IMR-90 (cell line): ENCODE results near the gene VPS13A. TPM values are rescaled to one million over a fixed set of nuclear protein-coding genes. Genes with fewer than 3 reads are reported as not detected.

Experiments used
- ATAC-seq: fragments of 200-7000 bp; cut with Tn5 transposase; 2 replicates; pipeline ENCODE4 v1.9.1; 2020; ENCODE audit warnings: low read depth, mild to moderate bottlenecking, moderate library complexity
- BruUV-seq: library from RNA; stranded (reverse); fragments of 400-500 nt; replicated peaks from 2 replicates; lab custom pipeline; 2021; lab: Mats Ljungman, UMichigan
- CTCF ChIA-PET: fragments of 300-600 bp; formaldehyde crosslinking; extraction: SDS; loops from one replicate; lab custom pipeline; 2021; ENCODE audit warnings: antibody characterized with exemption; lab: Yijun Ruan, JAX
- POLR2A ChIA-PET: fragments of 300-600 bp; sonication (Branson Sonifier 250); formaldehyde crosslinking; loops from one replicate; lab custom pipeline; 2022; ENCODE audit warnings: antibody characterized with exemption; ENCODE audit not compliant: unreplicated experiment; lab: Charles Lee
- DNase-seq: peaks from one replicate; pipeline ENCODE4 v3.0.0; 2013
- H2AFZ ChIP-seq: replicated peaks from 2 replicates; pipeline ENCODE3; 2013; ENCODE audit warnings: low read length, mild to moderate bottlenecking; ENCODE audit not compliant: poor library complexity
- H2AK5ac ChIP-seq: 2 replicates; pipeline ENCODE4 v1.6.1; 2013; ENCODE audit warnings: low read depth, low read length, inconsistent platforms
- H2AK9ac ChIP-seq: replicated peaks from 2 replicates; pipeline ENCODE3; 2013; ENCODE audit warnings: mild to moderate bottlenecking, low read depth, low read length, moderate library complexity; ENCODE audit not compliant: poor library complexity
- H2BK120ac ChIP-seq: 2 replicates; pipeline ENCODE4 v1.6.1; 2013; ENCODE audit warnings: low read depth, low read length, inconsistent platforms
- H2BK15ac ChIP-seq: 3 replicates; pipeline ENCODE4 v1.6.1; 2013; ENCODE audit warnings: low read depth, low read length, inconsistent platforms
- H2BK20ac ChIP-seq: 2 replicates; pipeline ENCODE4 v1.6.1; 2013; ENCODE audit warnings: low read depth, mild to moderate bottlenecking, inconsistent platforms, low read length, moderate library complexity
- H2BK5ac ChIP-seq: 2 replicates; pipeline ENCODE4 v1.6.1; 2013; ENCODE audit warnings: mild to moderate bottlenecking, low read depth, low read length, inconsistent platforms; ENCODE audit not compliant: poor library complexity, severe bottlenecking
- H3K14ac ChIP-seq: replicated peaks from 2 replicates; pipeline ENCODE4 v1.6.1; 2013; ENCODE audit warnings: low read depth, low read length, inconsistent platforms
- H3K18ac ChIP-seq: 2 replicates; pipeline ENCODE4 v1.6.1; 2013; ENCODE audit warnings: low read depth, low read length, control low read depth
- H3K23ac ChIP-seq: 2 replicates; pipeline ENCODE4 v1.6.1; 2013; ENCODE audit warnings: low read depth, low read length, inconsistent platforms
- H3K27ac ChIP-seq: 2 replicates; pipeline ENCODE4 v1.5.1; 2013; ENCODE audit warnings: mild to moderate bottlenecking, control low read depth, low read length; ENCODE audit not compliant: insufficient read depth
- H3K27me3 ChIP-seq: 2 replicates; pipeline ENCODE4 v1.6.1; 2013; ENCODE audit warnings: low read length; ENCODE audit not compliant: control insufficient read depth, insufficient read depth
- H3K36me3 ChIP-seq: 2 replicates; pipeline ENCODE4 v1.6.1; 2013; ENCODE audit warnings: low read length, mixed read lengths; ENCODE audit not compliant: control insufficient read depth, insufficient read depth
- H3K4ac ChIP-seq: 2 replicates; pipeline ENCODE4 v1.6.1; 2013; ENCODE audit warnings: low read depth, low read length, inconsistent platforms
- H3K4me1 ChIP-seq: 2 replicates; pipeline ENCODE4 v1.6.1; 2013; ENCODE audit warnings: low read length, mixed read lengths; ENCODE audit not compliant: control insufficient read depth, insufficient read depth
- H3K4me2 ChIP-seq: 2 replicates; pipeline ENCODE4 v1.6.1; 2013; ENCODE audit warnings: low read depth, mild to moderate bottlenecking, control low read depth, low read length, moderate library complexity
- H3K4me3 ChIP-seq: 2 replicates; pipeline ENCODE4 v1.5.1; 2013; ENCODE audit warnings: low read depth, mild to moderate bottlenecking, control low read depth, low read length, moderate library complexity; ENCODE audit not compliant: insufficient read depth
- H3K56ac ChIP-seq: 2 replicates; pipeline ENCODE4 v1.6.1; 2013; ENCODE audit warnings: low read length, inconsistent platforms; ENCODE audit not compliant: insufficient read depth; ENCODE audit errors: extremely low read depth
- H3K79me1 ChIP-seq, 2 experiments: 2 replicates each; pipeline ENCODE4 v1.6.1; 2013; ENCODE audit warnings: low read length in 2 of 2, inconsistent platforms in 1 of 2, low read depth in 1 of 2
- H3K9ac ChIP-seq: 2 replicates; pipeline ENCODE4 v1.6.1; 2013; ENCODE audit warnings: low read depth, low read length, control low read depth
- H3K9me1 ChIP-seq: 2 replicates; pipeline ENCODE4 v1.6.1; 2013; ENCODE audit warnings: low read length, inconsistent platforms; ENCODE audit not compliant: insufficient read depth
- H3K9me3 ChIP-seq: 2 replicates; pipeline ENCODE4 v1.6.1; 2013; ENCODE audit warnings: low read length; ENCODE audit not compliant: control insufficient read depth, insufficient read depth
- H4K20me1 ChIP-seq: 2 replicates; pipeline ENCODE4 v1.6.1; 2013; ENCODE audit warnings: low read length, inconsistent platforms; ENCODE audit not compliant: insufficient read depth
- H4K5ac ChIP-seq: 2 replicates; pipeline ENCODE4 v1.6.1; 2013; ENCODE audit warnings: mild to moderate bottlenecking, low read depth, low read length, control low read depth
- H4K8ac ChIP-seq, 2 experiments: 2 replicates each; pipeline ENCODE4 v1.6.1; 2013; ENCODE audit warnings: low read depth in 2 of 2, low read length in 2 of 2, control low read depth in 1 of 2, inconsistent platforms in 1 of 2
- H4K91ac ChIP-seq: 2 replicates; pipeline ENCODE4 v1.6.1; 2013; ENCODE audit warnings: low read depth, low read length, inconsistent platforms; ENCODE audit not compliant: insufficient read depth
- BHLHE40 ChIP-seq: fragments of 150-350 bp; IDR thresholded peaks from 2 replicates; pipeline ENCODE4 v1.6.1; 2016; ENCODE audit warnings: mild to moderate bottlenecking, low read depth, low read length
- CEBPB ChIP-seq: IDR thresholded peaks from 2 replicates; pipeline ENCODE4 v1.6.1; 2012; ENCODE audit warnings: low read depth, low read length, improper control_type of control experiment
- CHD1 ChIP-seq: IDR thresholded peaks from 2 replicates; pipeline ENCODE4 v1.6.1; 2012; ENCODE audit warnings: low read depth, low read length, improper control_type of control experiment
- FOS ChIP-seq: fragments of 150-350 bp; IDR thresholded peaks from 2 replicates; pipeline ENCODE4 v1.6.1; 2016; ENCODE audit warnings: low read depth, low read length
- MAFK ChIP-seq: IDR thresholded peaks from 2 replicates; pipeline ENCODE4 v1.6.1; 2012; ENCODE audit warnings: low read depth, low read length, improper control_type of control experiment
- MAZ ChIP-seq: IDR thresholded peaks from 2 replicates; pipeline ENCODE4 v1.6.1; 2012; ENCODE audit warnings: low read depth, mild to moderate bottlenecking, low read length, improper control_type of control experiment, moderate library complexity, borderline replicate concordance
- MXI1 ChIP-seq: IDR thresholded peaks from 2 replicates; pipeline ENCODE4 v1.6.1; 2012; ENCODE audit warnings: low read depth, mild to moderate bottlenecking, low read length, moderate library complexity, borderline replicate concordance
- NFE2L2 ChIP-seq: fragments of 150-350 bp; IDR thresholded peaks from 2 replicates; pipeline ENCODE4 v1.6.1; 2016; ENCODE audit warnings: low read depth, mild to moderate bottlenecking, low read length
- POLR2A ChIP-seq: IDR thresholded peaks from 2 replicates; pipeline ENCODE4 v1.6.1; 2012; ENCODE audit warnings: mild to moderate bottlenecking, low read depth, low read length
- RAD21 ChIP-seq: IDR thresholded peaks from 2 replicates; pipeline ENCODE4 v1.6.1; 2012; ENCODE audit warnings: low read length, improper control_type of control experiment
- RCOR1 ChIP-seq: IDR thresholded peaks from 2 replicates; pipeline ENCODE4 v1.6.1; 2012; ENCODE audit warnings: mild to moderate bottlenecking, low read length, improper control_type of control experiment; ENCODE audit not compliant: insufficient replicate concordance
- RFX5 ChIP-seq: IDR thresholded peaks from 2 replicates; pipeline ENCODE4 v1.8.0; 2012; ENCODE audit warnings: low read depth, mild to moderate bottlenecking, low read length, moderate library complexity
- SMC3 ChIP-seq: fragments of 150-350 bp; IDR thresholded peaks from 2 replicates; pipeline ENCODE4 v1.6.1; 2016; ENCODE audit warnings: low read depth, mild to moderate bottlenecking, antibody characterized with exemption, low read length, moderate library complexity
- WGBS, 2 experiments: methylation state at CpG; one replicate each; pipeline versions ENCODE4 v1.1.5 to v1.1.7; 2013; ENCODE audit warnings: missing lambda C conversion rate in 2 of 2; ENCODE audit not compliant: insufficient read length in 1 of 2; ENCODE audit errors: extremely low coverage in 2 of 2; 5-methylcytosine and 5-hydroxymethylcytosine counted together
- dilution Hi-C: fragments of 300-500 bp; cut with HindIII; formaldehyde crosslinking; loops from one replicate; pipeline ENCODE4 v1.14.3; 2018; ENCODE audit warnings: low sequenced_read_pairs; ENCODE audit not compliant: unreplicated experiment
- in situ Hi-C: fragments of 300-500 bp; cut with MboI; formaldehyde crosslinking; loops from 3 replicates; pipeline ENCODE4 v1.14.3; 2019; ENCODE audit warnings: low sequenced_read_pairs, inconsistent platforms, mixed read lengths
- intact Hi-C: fragments of 100-400 bp; cut with micrococcal nuclease; formaldehyde crosslinking; loops from 2 replicates; pipeline ENCODE4 v1.10.0; 2022
- polyA plus RNA-seq, 3 experiments: library from polyadenylated mRNA; depleted of rRNA; stranded (reverse); fragments of >200 nt; gene quantifications; 2 replicates each; pipeline ENCODE4 v1.2.3, GENCODE V29; 2012; ENCODE audit warnings: low replicate concordance in 1 of 3
- total RNA-seq: library from RNA; depleted of rRNA; stranded (reverse); fragments of >200 nt; gene quantifications from 2 replicates; pipeline ENCODE4 v1.2.3, GENCODE V29; 2012
- TF ChIP-seq, protein P1 (sequence below): fragments of 150-350 bp; IDR thresholded peaks from 2 replicates; pipeline ENCODE4 v1.6.1; 2017; ENCODE audit warnings: mild to moderate bottlenecking, antibody characterized with exemption, low read length, low read depth
- TF ChIP-seq, protein P2 (sequence below): conservative IDR thresholded peaks from 2 replicates; pipeline ENCODE4 v1.5.1; 2012; ENCODE audit warnings: mild to moderate bottlenecking, low read depth, low read length, improper control_type of control experiment
- TF ChIP-seq, protein P3 (sequence below): fragments of 150-350 bp; IDR thresholded peaks from 2 replicates; pipeline ENCODE4 v1.6.1; 2016; ENCODE audit warnings: low read depth, mild to moderate bottlenecking, low read length, moderate library complexity, borderline replicate concordance

Gene VPS13A
- total and polyA plus RNA-seq, 2 of the 4 experiments (the other 2 are of a cell fraction), result 10.4 to 26.5 TPM

DNA sequence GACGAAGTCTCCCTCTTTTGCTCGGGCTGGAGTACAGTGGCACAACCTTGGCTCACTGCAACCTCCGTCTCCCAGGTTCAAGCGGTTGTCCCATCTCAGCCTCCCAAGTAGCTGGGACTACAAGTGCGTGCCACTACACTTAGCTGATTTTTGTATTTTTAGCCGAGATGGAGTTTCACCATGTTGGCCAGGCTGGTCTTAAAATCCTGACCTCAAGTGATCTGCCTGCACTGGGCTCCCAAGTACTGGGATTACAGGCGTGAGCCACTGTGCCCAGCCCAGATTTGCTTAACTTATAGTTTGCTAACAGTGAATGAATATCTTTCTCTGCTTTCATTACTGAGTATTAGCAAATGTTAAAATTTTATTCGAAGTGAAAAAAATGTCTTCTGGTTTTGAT is 84.3 kb downstream of the VPS13A start:
- H4K91ac ChIP-seq, result no peak overlapping the region
- no peaks in the 10 kb centered on the region for H3K27me3 ChIP-seq
- no peak overlapping the region for H3K9ac ChIP-seq
- peaks cover 2% of the 10 kb centered on the region for H3K36me3 ChIP-seq
- intact Hi-C loops, result no loop called here
- H3K79me1 ChIP-seq, result no peaks in the 10 kb centered on the region; a peak in 1 of 4 replicates
- no peak overlapping the region for H2AFZ ChIP-seq
- dilution Hi-C loops, result no loop called here
- no peak overlapping the region for H2BK20ac ChIP-seq
- no peak overlapping the region for H4K8ac ChIP-seq
- no peaks in the 10 kb centered on the region for H3K4me1 ChIP-seq
- H3K56ac ChIP-seq, result no peak overlapping the region
- no peak overlapping the region for H3K4me3 ChIP-seq
- H3K18ac ChIP-seq, result no peak overlapping the region
- no peak overlapping the region for H2BK15ac ChIP-seq
- no peak overlapping the region for H2BK5ac ChIP-seq
- no peaks in the 10 kb centered on the region for H4K20me1 ChIP-seq
- no peaks in the 10 kb centered on the region; the same call in none of the 2 replicates for H3K9me1 ChIP-seq
- no TSS peak for BruUV-seq
- no peak overlapping the region for H3K14ac ChIP-seq
- DNase-seq, result no peak
- no peaks in the 10 kb centered on the region for H3K9me3 ChIP-seq
- no peak for TF ChIP-seq NFE2L2
- TF ChIP-seq CHD1, result no peak
- no peak for TF ChIP-seq FOS
- no peak for TF ChIP-seq MXI1
- TF ChIP-seq RCOR1, result no peak
- no peak for TF ChIP-seq MAFK
- TF ChIP-seq, protein P1, sequence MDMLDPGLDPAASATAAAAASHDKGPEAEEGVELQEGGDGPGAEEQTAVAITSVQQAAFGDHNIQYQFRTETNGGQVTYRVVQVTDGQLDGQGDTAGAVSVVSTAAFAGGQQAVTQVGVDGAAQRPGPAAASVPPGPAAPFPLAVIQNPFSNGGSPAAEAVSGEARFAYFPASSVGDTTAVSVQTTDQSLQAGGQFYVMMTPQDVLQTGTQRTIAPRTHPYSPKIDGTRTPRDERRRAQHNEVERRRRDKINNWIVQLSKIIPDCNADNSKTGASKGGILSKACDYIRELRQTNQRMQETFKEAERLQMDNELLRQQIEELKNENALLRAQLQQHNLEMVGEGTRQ, result no peak
- no peak for TF ChIP-seq CEBPB
- TF ChIP-seq BHLHE40, result no peak
- TF ChIP-seq, protein P2, sequence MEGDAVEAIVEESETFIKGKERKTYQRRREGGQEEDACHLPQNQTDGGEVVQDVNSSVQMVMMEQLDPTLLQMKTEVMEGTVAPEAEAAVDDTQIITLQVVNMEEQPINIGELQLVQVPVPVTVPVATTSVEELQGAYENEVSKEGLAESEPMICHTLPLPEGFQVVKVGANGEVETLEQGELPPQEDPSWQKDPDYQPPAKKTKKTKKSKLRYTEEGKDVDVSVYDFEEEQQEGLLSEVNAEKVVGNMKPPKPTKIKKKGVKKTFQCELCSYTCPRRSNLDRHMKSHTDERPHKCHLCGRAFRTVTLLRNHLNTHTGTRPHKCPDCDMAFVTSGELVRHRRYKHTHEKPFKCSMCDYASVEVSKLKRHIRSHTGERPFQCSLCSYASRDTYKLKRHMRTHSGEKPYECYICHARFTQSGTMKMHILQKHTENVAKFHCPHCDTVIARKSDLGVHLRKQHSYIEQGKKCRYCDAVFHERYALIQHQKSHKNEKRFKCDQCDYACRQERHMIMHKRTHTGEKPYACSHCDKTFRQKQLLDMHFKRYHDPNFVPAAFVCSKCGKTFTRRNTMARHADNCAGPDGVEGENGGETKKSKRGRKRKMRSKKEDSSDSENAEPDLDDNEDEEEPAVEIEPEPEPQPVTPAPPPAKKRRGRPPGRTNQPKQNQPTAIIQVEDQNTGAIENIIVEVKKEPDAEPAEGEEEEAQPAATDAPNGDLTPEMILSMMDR, result no peak
- TF ChIP-seq POLR2A, result no peak
- TF ChIP-seq RAD21, result no peak
- TF ChIP-seq MAZ, result no peak
- TF ChIP-seq, protein P3, sequence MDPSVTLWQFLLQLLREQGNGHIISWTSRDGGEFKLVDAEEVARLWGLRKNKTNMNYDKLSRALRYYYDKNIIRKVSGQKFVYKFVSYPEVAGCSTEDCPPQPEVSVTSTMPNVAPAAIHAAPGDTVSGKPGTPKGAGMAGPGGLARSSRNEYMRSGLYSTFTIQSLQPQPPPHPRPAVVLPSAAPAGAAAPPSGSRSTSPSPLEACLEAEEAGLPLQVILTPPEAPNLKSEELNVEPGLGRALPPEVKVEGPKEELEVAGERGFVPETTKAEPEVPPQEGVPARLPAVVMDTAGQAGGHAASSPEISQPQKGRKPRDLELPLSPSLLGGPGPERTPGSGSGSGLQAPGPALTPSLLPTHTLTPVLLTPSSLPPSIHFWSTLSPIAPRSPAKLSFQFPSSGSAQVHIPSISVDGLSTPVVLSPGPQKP, result no peak
- no peak for TF ChIP-seq SMC3
- no peak for TF ChIP-seq RFX5
- no peak overlapping the region for H3K4me2 ChIP-seq
- in situ Hi-C loops, result no loop called here
- no peak for ATAC-seq
- H2AK9ac ChIP-seq, result no peak overlapping the region
- ChIA-PET CTCF (no interaction called here), POLR2A (no interaction called here)
- H3K4ac ChIP-seq, result no peak overlapping the region
- no peak overlapping the region for H4K5ac ChIP-seq
- 96% methylated on average over 4 of the region's 8 CpGs; no CpG with 5 or more reads in 1 of the 2 experiments for WGBS, 2 experiments
- H2BK120ac ChIP-seq, result no peak overlapping the region
- no peak overlapping the region for H2AK5ac ChIP-seq
- no peak overlapping the region for H3K23ac ChIP-seq
- H3K27ac ChIP-seq, result no peak overlapping the region
